Dendritic cell treated with granulocyte-macrophage colony-stimulating factor and Interleukin-4, amounts not matched to agents 40 ng/mL and 50 ng/mL, for 4 days (primary cell): ENCODE data around the gene FADS2.

Experiments used
- H3K27ac Mint-ChIP-seq: one replicate; pipeline ENCODE4 v1.8.0; 2022; ENCODE audit warnings: mild to moderate bottlenecking, mixed read lengths
- H3K27me3 Mint-ChIP-seq: one replicate; pipeline ENCODE4 v1.8.0; 2022; ENCODE audit warnings: mild to moderate bottlenecking, mixed read lengths
- H3K36me3 Mint-ChIP-seq: one replicate; pipeline ENCODE4 v1.8.0; 2022; ENCODE audit warnings: low read depth, mixed read lengths
- H3K4me1 Mint-ChIP-seq: one replicate; pipeline ENCODE4 v1.8.0; 2022; ENCODE audit warnings: low read depth, mixed read lengths
- H3K4me3 Mint-ChIP-seq: one replicate; pipeline ENCODE4 v1.8.0; 2022; ENCODE audit warnings: mild to moderate bottlenecking, moderate library complexity, mixed read lengths
- H3K9me3 Mint-ChIP-seq: one replicate; pipeline ENCODE4 v1.8.0; 2022; ENCODE audit warnings: mixed read lengths
- intact Hi-C: fragments of 100-400 bp; cut with micrococcal nuclease; formaldehyde crosslinking; loops from one replicate; pipeline ENCODE4 v1.15.0; 2022

FADS2 gene

DNA sequence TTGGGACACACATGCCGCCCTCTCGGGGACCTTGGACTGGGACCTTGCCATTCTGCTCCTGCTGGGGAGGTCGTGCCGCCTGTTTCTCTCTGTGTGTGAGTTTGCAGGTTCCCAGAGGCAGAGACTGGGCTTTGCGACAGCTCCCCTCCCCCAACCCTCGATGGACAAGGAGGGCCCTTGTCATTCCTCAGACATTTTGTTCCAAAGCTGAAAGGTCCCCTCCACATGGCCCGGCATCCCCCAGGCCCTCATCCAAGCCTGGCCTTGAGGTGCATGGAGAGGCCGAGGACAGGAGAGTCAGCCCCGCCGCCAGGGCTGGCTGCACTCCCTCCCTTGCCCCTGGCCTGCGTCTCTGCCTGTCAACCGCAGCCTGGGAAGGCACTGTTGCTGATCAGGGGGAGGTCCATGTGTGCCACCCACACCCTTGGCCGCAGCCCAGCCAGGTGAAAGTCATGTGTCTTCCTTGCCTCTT, 25.6 kb downstream of the FADS2 start:
- no peaks in the 10 kb centered on the region for H3K4me1 Mint-ChIP-seq
- peaks cover 100% of the 10 kb centered on the region for H3K36me3 Mint-ChIP-seq
- no peaks in the 10 kb centered on the region for H3K9me3 Mint-ChIP-seq
- H3K27ac Mint-ChIP-seq = no peak overlapping the region
- H3K4me3 Mint-ChIP-seq = no peak overlapping the region
- H3K27me3 Mint-ChIP-seq = no peaks in the 10 kb centered on the region
- intact Hi-C loops = no loop called here

DNA sequence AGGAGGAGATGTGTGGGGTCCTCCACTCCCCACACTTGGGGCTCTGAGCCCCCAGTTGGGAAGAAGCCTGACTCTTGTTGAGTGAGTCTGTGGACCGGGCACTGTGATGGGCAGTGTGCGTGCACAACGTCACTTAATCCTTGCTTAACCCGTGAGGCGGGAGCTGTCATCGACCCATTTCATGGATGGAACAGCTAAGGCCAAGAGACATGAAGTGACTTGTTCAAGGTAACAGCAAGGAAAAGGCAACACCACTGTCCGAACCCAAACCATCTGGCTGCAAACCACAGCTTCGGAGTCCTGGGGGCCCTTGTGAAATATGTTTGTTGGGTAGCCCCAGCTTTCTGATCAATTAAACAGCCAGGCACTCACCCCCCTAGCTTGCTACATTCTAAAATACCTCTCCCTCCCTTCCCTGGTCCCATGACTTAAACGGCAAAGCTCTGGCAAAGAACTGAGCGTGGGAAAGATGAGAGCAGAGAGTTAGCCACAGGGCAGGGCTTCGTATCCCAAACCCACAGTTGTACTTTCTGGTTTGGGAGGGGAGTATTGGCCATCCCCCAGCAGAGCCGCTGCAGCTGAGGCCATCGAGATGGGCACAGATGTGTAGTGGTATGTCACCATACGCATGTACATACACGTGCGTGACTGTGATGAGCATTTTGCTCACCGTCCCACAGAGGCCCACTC, 26.3 kb downstream of the FADS2 start:
- intact Hi-C loops = no loop called here

DNA sequence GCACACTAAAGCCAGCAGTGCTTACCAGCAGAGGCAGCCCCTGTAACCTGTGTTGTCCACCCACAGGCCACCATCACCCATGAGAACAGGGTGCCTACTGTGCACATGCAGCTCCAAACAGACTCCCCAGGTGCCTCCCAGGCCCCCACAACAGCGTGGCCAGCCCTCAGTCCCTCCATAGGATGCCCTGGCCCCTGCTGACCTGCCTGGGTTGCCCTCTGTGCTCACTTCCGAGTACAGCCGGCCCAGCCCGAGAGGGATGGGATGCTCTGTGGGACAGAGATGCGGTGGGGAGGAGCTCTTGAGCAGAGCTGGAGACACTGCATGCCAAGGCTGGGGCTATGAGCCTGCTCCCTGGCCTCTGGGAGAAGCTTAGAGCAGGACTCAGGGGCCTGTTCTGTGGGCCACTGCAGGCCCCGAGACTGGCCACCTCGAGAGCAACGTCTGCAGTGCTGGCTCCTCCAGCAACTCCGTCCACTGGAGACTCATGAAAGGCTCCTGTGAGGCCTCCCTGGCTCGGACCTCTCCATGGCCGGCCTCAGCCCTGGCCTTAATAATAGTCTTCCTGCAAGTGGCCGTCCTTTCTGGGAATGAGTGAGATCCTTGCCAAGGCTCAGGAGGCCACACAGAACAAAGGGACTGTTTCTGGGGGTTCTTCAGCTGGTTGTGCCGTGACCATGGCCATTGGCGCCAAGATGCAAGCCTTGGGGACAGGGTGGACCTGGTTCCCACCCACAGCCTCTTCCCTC, 27.0 kb downstream of the FADS2 start:
- no peaks in the 10 kb centered on the region for H3K9me3 Mint-ChIP-seq
- H3K27me3 Mint-ChIP-seq = no peaks in the 10 kb centered on the region
- H3K4me1 Mint-ChIP-seq = no peaks in the 10 kb centered on the region
- H3K27ac Mint-ChIP-seq = no peak overlapping the region
- intact Hi-C loops = no loop called here
- peaks cover 100% of the 10 kb centered on the region for H3K36me3 Mint-ChIP-seq
- H3K4me3 Mint-ChIP-seq = no peak overlapping the region

More for the DNA sequence above, 26.3 kb downstream of the FADS2 start:
- H3K4me1 Mint-ChIP-seq = no peaks in the 10 kb centered on the region
- no peak overlapping the region for H3K27ac Mint-ChIP-seq
- no peaks in the 10 kb centered on the region for H3K9me3 Mint-ChIP-seq
- no peak overlapping the region for H3K4me3 Mint-ChIP-seq
- peaks cover 100% of the 10 kb centered on the region for H3K36me3 Mint-ChIP-seq
- H3K27me3 Mint-ChIP-seq = no peaks in the 10 kb centered on the region

DNA sequence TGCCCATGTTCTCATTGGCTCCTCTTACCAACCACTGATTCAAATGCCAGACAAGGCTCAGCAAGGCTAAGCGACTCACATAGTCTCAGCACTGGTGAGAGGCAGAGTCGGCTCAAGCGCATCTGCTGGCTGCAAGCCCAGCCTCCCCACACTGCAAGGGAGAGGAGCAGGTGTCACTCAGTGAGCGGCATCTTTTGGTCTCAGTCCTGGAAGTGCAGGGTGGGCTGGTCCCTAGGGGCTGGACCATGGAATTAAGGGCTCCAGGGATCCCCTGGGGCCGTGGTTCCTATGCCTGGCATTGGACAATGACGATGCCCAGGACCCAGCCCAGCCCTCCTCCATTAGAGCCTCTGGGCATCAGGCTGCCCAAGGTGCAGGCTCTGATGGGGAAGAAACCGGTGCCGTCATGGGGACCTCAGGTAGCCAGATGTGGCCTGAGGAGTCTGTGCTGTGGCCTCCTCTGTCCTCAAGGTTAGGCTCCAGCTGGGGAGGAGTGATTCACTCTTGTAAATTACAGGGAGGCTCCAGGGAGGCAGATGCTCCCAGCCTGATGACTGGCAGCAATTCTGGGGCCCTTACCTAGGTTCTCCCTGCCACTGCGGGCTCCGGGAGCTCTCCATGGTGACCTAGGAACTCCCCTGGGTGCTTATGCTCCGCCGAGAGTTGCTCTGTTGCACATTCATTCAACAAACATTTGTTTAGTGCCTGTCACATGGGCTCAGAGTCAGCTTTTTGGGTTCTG, 28.0 kb downstream of the FADS2 start:
- Mint-ChIP-seq H3K9me3 (no peaks in the 10 kb centered on the region), H3K27ac (no peak overlapping the region), H3K27me3 (no peaks in the 10 kb centered on the region), H3K4me3 (no peak overlapping the region), H3K4me1 (no peaks in the 10 kb centered on the region), H3K36me3 (peaks cover 100% of the 10 kb centered on the region)
- intact Hi-C loops = no loop called here

DNA sequence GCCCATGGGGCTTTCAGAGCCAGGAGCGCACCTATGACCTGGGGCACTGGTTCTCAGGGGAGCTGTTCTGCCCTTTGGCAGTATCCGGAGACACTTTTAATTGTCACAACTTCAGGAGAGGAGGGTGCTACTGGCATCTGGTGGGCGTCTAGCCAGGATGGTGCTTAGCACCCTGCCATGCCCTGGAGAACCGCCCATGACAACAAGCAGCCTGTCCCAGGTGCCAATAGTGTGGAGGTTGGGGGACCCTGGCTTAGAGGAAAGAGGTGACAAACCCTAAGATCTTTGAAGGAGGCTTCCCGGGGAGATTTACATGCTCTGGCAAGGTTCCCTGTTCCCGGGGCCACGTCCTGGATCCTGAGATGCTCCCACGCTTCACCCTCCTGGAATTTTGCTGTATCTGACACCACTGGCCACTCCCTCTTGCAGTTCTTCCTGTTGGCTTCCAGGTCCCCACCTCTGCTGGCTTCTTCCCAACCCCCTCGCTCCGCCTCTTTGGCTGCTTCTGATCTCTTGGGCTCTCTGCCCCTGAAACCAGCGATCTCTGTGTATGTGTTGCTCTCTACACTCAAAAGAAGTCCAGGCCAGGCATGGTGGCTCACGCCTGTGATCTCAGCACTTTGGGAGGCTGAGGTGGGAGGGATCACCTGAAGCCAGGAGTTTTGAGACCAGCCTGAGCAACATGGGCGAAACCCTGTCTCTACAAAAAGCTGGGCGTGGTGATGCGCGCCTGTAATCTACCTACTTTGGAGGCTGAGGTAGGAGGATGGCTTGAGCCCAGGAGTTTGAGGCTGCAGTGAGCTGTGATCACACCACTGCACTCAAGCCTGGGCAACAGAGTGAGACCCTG, 32.2 kb downstream of the FADS2 start:
- Mint-ChIP-seq H3K36me3 (peaks cover 99% of the 10 kb centered on the region), H3K4me1 (no peaks in the 10 kb centered on the region), H3K4me3 (no peak overlapping the region), H3K27me3 (no peaks in the 10 kb centered on the region), H3K27ac (no peak overlapping the region), H3K9me3 (no peaks in the 10 kb centered on the region)
- intact Hi-C loops = no loop called here

DNA sequence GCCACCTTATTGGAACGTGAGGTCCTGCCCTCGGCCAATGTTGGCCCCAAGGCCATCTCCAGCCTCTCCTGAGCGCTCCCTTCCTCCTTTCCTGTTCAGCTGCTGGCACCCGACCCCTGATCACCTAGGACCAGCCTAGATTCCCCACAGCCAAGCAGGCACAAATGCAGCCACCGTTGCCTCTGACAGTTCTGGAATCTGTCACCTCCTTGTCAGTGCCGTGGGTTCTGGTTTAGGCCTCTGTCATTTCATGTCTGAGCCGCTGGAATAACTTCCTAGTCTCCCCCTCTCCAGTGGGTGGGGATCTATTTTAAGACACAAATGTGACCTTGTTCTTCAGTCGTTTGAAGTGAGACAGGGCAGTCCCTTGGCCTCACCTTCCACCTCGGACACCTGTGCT, 33.5 kb downstream of the FADS2 start:
- intact Hi-C loops = no loop called here
- H3K36me3 Mint-ChIP-seq = peaks cover 99% of the 10 kb centered on the region
- H3K4me3 Mint-ChIP-seq = no peak overlapping the region
- no peaks in the 10 kb centered on the region for H3K9me3 Mint-ChIP-seq
- H3K4me1 Mint-ChIP-seq = no peaks in the 10 kb centered on the region
- no peaks in the 10 kb centered on the region for H3K27me3 Mint-ChIP-seq
- no peak overlapping the region for H3K27ac Mint-ChIP-seq

DNA sequence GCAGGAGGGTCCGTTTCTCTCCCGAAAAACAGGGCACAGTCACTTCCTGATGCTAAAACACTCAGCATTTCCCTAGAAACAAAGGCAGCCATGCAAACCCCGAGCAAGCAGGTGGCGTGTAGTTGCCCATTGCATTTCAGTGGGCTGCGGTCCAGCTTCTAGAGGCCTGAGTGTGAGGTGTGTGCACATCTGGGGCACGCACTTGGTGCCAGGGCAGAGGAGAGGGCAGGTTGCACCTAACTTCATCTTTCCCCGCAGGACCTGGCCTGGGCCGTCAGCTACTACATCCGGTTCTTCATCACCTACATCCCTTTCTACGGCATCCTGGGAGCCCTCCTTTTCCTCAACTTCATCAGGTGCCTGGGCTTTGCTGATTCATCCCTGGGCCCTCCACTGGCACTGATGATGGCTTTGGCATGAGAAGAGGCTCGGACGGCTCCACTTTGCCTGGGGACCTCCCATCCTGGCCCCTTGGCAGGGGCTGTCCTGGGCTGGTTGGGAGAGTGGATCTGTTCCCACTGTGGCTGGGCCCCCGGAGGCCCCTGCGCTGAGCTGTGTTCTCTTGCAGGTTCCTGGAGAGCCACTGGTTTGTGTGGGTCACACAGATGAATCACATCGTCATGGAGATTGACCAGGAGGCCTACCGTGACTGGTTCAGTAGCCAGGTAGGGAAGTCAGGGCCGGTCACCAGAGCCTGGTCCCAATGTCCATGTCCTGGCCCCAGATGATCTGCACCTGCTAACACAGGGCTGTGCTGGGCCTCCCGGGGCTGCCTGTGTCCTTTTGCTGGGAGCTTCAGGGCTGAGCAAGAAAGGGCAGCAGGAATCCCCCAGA, 34.8 kb downstream of the FADS2 start:
- Mint-ChIP-seq H3K36me3 (peaks cover 98% of the 10 kb centered on the region), H3K27me3 (no peaks in the 10 kb centered on the region), H3K27ac (no peak overlapping the region), H3K9me3 (no peaks in the 10 kb centered on the region), H3K4me1 (no peaks in the 10 kb centered on the region), H3K4me3 (no peak overlapping the region)
- intact Hi-C loops = no loop called here

DNA sequence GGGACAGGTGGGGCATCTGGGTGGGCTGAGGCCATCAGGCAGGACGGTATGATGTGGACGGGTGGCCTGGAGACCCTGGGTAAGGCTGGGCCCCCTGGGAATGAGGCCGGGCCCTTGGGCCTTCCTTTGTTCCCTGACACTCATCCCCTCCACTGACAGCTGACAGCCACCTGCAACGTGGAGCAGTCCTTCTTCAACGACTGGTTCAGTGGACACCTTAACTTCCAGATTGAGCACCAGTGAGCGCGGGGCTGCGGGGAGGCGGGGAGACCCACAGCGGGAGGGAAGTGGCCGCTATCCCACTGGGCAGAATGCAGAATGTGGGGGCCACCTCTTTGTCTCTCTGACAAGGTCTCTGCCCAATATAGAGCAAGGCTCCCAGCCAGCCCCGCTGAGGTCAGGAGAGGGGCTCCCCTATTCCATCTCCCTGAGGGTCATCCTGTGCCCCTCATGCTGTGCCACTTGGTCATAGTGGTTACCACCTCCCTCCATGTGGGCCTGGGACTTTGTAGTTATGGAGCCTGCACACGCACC, 35.5 kb downstream of the FADS2 start:
- no peaks in the 10 kb centered on the region for H3K9me3 Mint-ChIP-seq
- intact Hi-C loops = no loop called here
- peaks cover 91% of the 10 kb centered on the region for H3K36me3 Mint-ChIP-seq

DNA sequence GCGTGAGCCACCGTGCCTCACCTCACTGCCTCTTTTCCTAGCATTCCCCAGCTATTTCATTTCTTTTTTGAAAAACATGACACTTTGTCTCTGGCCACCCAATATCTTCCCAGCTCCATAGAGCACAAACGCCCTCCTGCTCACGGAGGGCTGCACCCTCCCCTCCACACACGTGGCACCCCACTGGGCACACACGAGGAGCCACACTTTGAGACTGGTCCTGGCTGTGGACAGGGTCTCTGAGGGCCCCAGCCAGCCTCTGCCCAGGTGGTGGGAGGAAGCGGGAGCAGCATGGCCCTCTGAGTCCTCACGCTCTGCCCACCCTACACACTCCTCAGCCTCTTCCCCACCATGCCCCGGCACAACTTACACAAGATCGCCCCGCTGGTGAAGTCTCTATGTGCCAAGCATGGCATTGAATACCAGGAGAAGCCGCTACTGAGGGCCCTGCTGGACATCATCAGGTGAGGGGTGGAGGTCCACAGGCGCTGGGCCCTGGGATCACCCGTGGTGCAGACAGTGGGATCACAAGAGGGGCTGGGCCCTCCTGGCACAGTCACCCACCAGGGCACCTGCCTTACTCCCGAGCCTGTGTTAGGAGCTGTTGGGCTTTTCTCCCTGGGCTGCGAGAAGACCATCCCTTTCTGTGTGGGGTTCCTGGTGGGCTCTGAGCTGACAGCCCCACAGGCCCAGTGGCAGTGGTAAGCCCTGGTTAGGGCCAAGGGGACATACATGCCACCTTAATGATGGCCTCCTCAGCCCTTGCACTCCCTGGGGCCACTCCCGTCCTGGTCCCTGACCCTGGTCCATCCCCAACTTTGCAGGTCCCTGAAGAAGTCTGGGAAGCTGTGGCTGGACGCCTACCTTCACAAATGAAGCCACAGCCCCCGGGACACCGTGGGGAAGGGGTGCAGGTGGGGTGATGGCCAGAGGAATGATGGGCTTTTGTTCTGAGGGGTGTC, 37.0 kb downstream of the FADS2 start:
- Mint-ChIP-seq H3K36me3 (peaks cover 76% of the 10 kb centered on the region), H3K4me3 (no peak overlapping the region), H3K9me3 (no peaks in the 10 kb centered on the region), H3K4me1 (peaks cover 14% of the 10 kb centered on the region), H3K27ac (no peak overlapping the region), H3K27me3 (peaks cover 3% of the 10 kb centered on the region)
- intact Hi-C loops = no loop called here

More for the DNA sequence above, 35.5 kb downstream of the FADS2 start:
- Mint-ChIP-seq H3K27me3 (no peaks in the 10 kb centered on the region), H3K4me3 (no peak overlapping the region), H3K27ac (no peak overlapping the region), H3K4me1 (peaks cover 1% of the 10 kb centered on the region)

DNA sequence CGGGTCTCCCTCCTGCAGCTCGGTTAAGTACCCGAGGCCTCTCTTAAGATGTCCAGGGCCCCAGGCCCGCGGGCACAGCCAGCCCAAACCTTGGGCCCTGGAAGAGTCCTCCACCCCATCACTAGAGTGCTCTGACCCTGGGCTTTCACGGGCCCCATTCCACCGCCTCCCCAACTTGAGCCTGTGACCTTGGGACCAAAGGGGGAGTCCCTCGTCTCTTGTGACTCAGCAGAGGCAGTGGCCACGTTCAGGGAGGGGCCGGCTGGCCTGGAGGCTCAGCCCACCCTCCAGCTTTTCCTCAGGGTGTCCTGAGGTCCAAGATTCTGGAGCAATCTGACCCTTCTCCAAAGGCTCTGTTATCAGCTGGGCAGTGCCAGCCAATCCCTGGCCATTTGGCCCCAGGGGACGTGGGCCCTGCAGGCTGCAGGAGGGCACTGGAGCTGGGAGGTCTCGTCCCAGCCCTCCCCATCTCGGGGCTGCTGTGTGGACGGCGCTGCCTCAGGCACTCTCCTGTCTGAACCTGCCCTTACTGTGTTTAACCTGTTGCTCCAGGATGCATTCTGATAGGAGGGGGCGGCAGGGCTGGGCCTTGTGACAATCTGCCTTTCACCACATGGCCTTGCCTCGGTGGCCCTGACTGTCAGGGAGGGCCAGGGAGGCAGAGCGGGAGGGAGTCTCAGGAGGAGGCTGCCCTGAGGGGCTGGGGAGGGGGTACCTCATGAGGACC, 38.3 kb downstream of the FADS2 start:
- Mint-ChIP-seq H3K36me3 (peaks cover 63% of the 10 kb centered on the region), H3K4me3 (no peak overlapping the region), H3K27me3 (peaks cover 11% of the 10 kb centered on the region), H3K4me1 (peaks cover 23% of the 10 kb centered on the region), H3K9me3 (no peaks in the 10 kb centered on the region), H3K27ac (no peak overlapping the region)
- intact Hi-C loops = no loop called here

DNA sequence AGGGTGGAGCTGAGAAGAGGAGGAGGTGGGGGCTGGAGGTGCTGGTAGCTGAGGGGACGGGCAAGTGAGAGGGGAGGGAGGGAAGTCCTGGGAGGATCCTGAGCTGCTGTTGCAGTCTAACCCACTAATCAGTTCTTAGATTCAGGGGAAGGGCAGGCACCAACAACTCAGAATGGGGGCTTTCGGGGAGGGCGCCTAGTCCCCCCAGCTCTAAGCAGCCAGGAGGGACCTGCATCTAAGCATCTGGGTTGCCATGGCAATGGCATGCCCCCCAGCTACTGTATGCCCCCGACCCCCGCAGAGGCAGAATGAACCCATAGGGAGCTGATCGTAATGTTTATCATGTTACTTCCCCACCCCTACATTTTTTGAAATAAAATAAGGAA, 38.9 kb downstream of the FADS2 start:
- peaks cover 24% of the 10 kb centered on the region for H3K4me1 Mint-ChIP-seq
- no peaks in the 10 kb centered on the region for H3K9me3 Mint-ChIP-seq
- H3K27me3 Mint-ChIP-seq = peaks cover 16% of the 10 kb centered on the region
- H3K4me3 Mint-ChIP-seq = no peak overlapping the region
- no peak overlapping the region for H3K27ac Mint-ChIP-seq
- H3K36me3 Mint-ChIP-seq = peaks cover 58% of the 10 kb centered on the region
- intact Hi-C loops = no loop called here
